ENCODE data around the gene SDHD. TPM values are rescaled to one million over a fixed set of nuclear protein-coding genes. Genes with fewer than 3 reads are reported as not detected.
"Not testable (repeated sequence)": the region's sequence is repeated elsewhere in the genome, so short reads cannot be mapped to it uniquely, and the experiment has no call there.

The SDHD gene
- 75.6 and 140 TPM in 2 replicates for total RNA-seq (2014; rRNA removed; shearing (Covaris generic); ENCODE audit: low replicate concordance)

- peak; percentile 87 for DNase-seq (ENCODE audit: low read depth)
- in situ Hi-C loops (cut with HindIII; ENCODE audit: low pct_unique_long_range_greater_than_20kb, low sequenced_read_pairs) = no loop called here
Measured at GRCh38 chr11:112086422-112087191, at the start of gene SDHD, which contains the start of gene TIMM8B. Gene SDHD, plus strand, starts transcription at chr11:112086873. Its CDS starts 35 bp downstream, at chr11:112086908. Gene TIMM8B, minus strand, starts transcription at chr11:112086756. Its CDS starts 33 bp downstream, at chr11:112086723.

- in situ Hi-C loops (cut with HindIII; ENCODE audit: low pct_unique_long_range_greater_than_20kb, low sequenced_read_pairs) = no loop called here
Measured at GRCh38 chr11:112037527-112037926, 49.1 kb upstream of the SDHD start.

GRCh38 chr11:112042161-112042960 is 44.3 kb upstream of the SDHD start:
- peak; percentile 48 for DNase-seq (ENCODE audit: low read depth)

More at GRCh38 chr11:112037527-112037926, 49.1 kb upstream of the SDHD start:
- DNase-seq (ENCODE audit: low read depth) = no peak

GRCh38 chr11:112042961-112043304 is 43.7 kb upstream of the SDHD start:
- no peak for DNase-seq (ENCODE audit: low read depth)
- in situ Hi-C loops (cut with HindIII; ENCODE audit: low pct_unique_long_range_greater_than_20kb, low sequenced_read_pairs) = no loop called here

More at GRCh38 chr11:112042161-112042960, 44.3 kb upstream of the SDHD start:
- in situ Hi-C loops (cut with HindIII; ENCODE audit: low pct_unique_long_range_greater_than_20kb, low sequenced_read_pairs) = no loop called here

GRCh38 chr11:112044961-112045360 is 41.7 kb upstream of the SDHD start:
- in situ Hi-C loops (cut with HindIII; ENCODE audit: low pct_unique_long_range_greater_than_20kb, low sequenced_read_pairs) = no loop called here
- peak; percentile 83 for DNase-seq (ENCODE audit: low read depth)

- in situ Hi-C loops (cut with HindIII; ENCODE audit: low pct_unique_long_range_greater_than_20kb, low sequenced_read_pairs); DNase-seq (ENCODE audit: low read depth): not testable (repeated sequence)
Measured at GRCh38 chr11:112046647-112047046, 40.0 kb upstream of the SDHD start.

GRCh38 chr11:112048256-112048655 is 38.4 kb upstream of the SDHD start:
- in situ Hi-C loops (cut with HindIII; ENCODE audit: low pct_unique_long_range_greater_than_20kb, low sequenced_read_pairs); DNase-seq (ENCODE audit: low read depth): not testable (repeated sequence)

- in situ Hi-C loops (cut with HindIII; ENCODE audit: low pct_unique_long_range_greater_than_20kb, low sequenced_read_pairs) = no loop called here
- DNase-seq (ENCODE audit: low read depth) = no peak
Measured at GRCh38 chr11:112049777-112050176, 36.9 kb upstream of the SDHD start.

- DNase-seq (ENCODE audit: low read depth) = no peak
- in situ Hi-C loops (cut with HindIII; ENCODE audit: low pct_unique_long_range_greater_than_20kb, low sequenced_read_pairs) = no loop called here
Measured at GRCh38 chr11:112050721-112051120, 36.0 kb upstream of the SDHD start.

GRCh38 chr11:112051768-112052167 is 34.9 kb upstream of the SDHD start:
- in situ Hi-C loops (cut with HindIII; ENCODE audit: low pct_unique_long_range_greater_than_20kb, low sequenced_read_pairs) = no loop called here
- no peak for DNase-seq (ENCODE audit: low read depth)

GRCh38 chr11:112057170-112057569 is 29.5 kb upstream of the SDHD start:
- no peak for DNase-seq (ENCODE audit: low read depth)

GRCh38 chr11:112058103-112058502 is 28.6 kb upstream of the SDHD start:
- in situ Hi-C loops (cut with HindIII; ENCODE audit: low pct_unique_long_range_greater_than_20kb, low sequenced_read_pairs) = no loop called here
- DNase-seq (ENCODE audit: low read depth) = no peak

More at GRCh38 chr11:112057170-112057569, 29.5 kb upstream of the SDHD start:
- in situ Hi-C loops (cut with HindIII; ENCODE audit: low pct_unique_long_range_greater_than_20kb, low sequenced_read_pairs) = no loop called here

- in situ Hi-C loops (cut with HindIII; ENCODE audit: low pct_unique_long_range_greater_than_20kb, low sequenced_read_pairs) = no loop called here
- DNase-seq (ENCODE audit: low read depth) = no peak
Measured at GRCh38 chr11:112062923-112063322, 23.8 kb upstream of the SDHD start.

- in situ Hi-C loops (cut with HindIII; ENCODE audit: low pct_unique_long_range_greater_than_20kb, low sequenced_read_pairs) = no loop called here
- DNase-seq (ENCODE audit: low read depth) = peak; percentile 84
Measured at GRCh38 chr11:112073941-112074811, 12.5 kb upstream of the SDHD start, which contains the start of the genes NKAPD1 and PIH1D2. Gene NKAPD1, plus strand, starts transcription at chr11:112074299. Its CDS starts 1,276 bp downstream, at chr11:112075575. Gene PIH1D2, minus strand, starts transcription at chr11:112074017. Its CDS starts 843 bp downstream, at chr11:112073174.

- no peak for DNase-seq (ENCODE audit: low read depth)
- in situ Hi-C loops (cut with HindIII; ENCODE audit: low pct_unique_long_range_greater_than_20kb, low sequenced_read_pairs) = no loop called here
Measured at GRCh38 chr11:112082729-112083128, 3.9 kb upstream of the SDHD start.

GRCh38 chr11:112085822-112086421 is 751 bp upstream of the SDHD start:
- DNase-seq (ENCODE audit: low read depth) = peak; percentile 13
- in situ Hi-C loops (cut with HindIII; ENCODE audit: low pct_unique_long_range_greater_than_20kb, low sequenced_read_pairs) = no loop called here

- no peak for DNase-seq (ENCODE audit: low read depth)
- in situ Hi-C loops (cut with HindIII; ENCODE audit: low pct_unique_long_range_greater_than_20kb, low sequenced_read_pairs) = no loop called here
Measured at GRCh38 chr11:112087212-112087611, 539 bp downstream of the SDHD start.

- in situ Hi-C loops (cut with HindIII; ENCODE audit: low pct_unique_long_range_greater_than_20kb, low sequenced_read_pairs); DNase-seq (ENCODE audit: low read depth): not testable (repeated sequence)
Measured at GRCh38 chr11:112095302-112095701, 8.6 kb downstream of the SDHD start.

Measured in Caki2 (cell line).